Gastroesophageal sphincter (tissue), 4 donors: Measurements from ENCODE around the gene RAET1G. TPM values are rescaled to one million over a fixed set of nuclear protein-coding genes. Genes with fewer than 3 reads are reported as not detected.
"Not testable (repeated sequence)": the region's sequence is repeated elsewhere in the genome, so short reads cannot be mapped to it uniquely, and the experiment has no call there.

Experiments
- ATAC-seq: fragments of 150-250 bp; one replicate; pipeline ENCODE4 v1.9.1; 2016; ENCODE audit warnings: mild to moderate bottlenecking, moderate library complexity
- H3K27ac ChIP-seq, 4 donors: fragments of 200-600 bp; sonication (generic) in 3 of 4; 1 replicate in 3 of 4; 2 replicates in 1 of 4; pipeline ENCODE4 v1.5.1; 2016 to 2019
- H3K27me3 ChIP-seq: fragments of 200-600 bp; sonication (generic); one replicate; pipeline ENCODE4 v1.5.1; 2019
- H3K36me3 ChIP-seq, 2 donors: fragments of 200-600 bp; sonication (generic); one replicate each; pipeline ENCODE4 v1.5.1; 2019; ENCODE audit warnings: control low read depth in 1 of 2
- H3K4me1 ChIP-seq, 3 donors: fragments of 200-600 bp; sonication (generic); 1 replicate in 2 of 3; 2 replicates in 1 of 3; pipeline ENCODE4 v1.5.1; 2016 to 2019; ENCODE audit warnings: control low read depth in 2 of 3
- H3K4me3 ChIP-seq, 2 donors: fragments of 200-600 bp; sonication (generic); one replicate each; pipeline ENCODE4 v1.5.1; 2019; ENCODE audit warnings: mild to moderate bottlenecking in 1 of 2, moderate library complexity in 1 of 2
- H3K9me3 ChIP-seq, 3 donors: fragments of 200-600 bp; sonication (generic); one replicate each; pipeline ENCODE4 v1.5.1; 2017 to 2019; ENCODE audit warnings: control low read depth in 2 of 3
- EP300 ChIP-seq: sonication (generic); formaldehyde crosslinking; IDR thresholded peaks from one replicate; pipeline ENCODE4 v1.6.1; 2017; ENCODE audit warnings: antibody characterized with exemption, mild to moderate bottlenecking
- POLR2A ChIP-seq, 2 donors: fragments of 450-650 bp; IDR thresholded peaks; one replicate each; pipeline ENCODE4 v1.6.1; 2017; ENCODE audit warnings: antibody characterized with exemption in 2 of 2, mild to moderate bottlenecking in 2 of 2, moderate library complexity in 1 of 2
- POLR2AphosphoS5 ChIP-seq: sonication (generic); formaldehyde crosslinking; IDR thresholded peaks from one replicate; pipeline ENCODE4 v1.6.1; 2017; ENCODE audit warnings: antibody characterized with exemption
- WGBS, 2 donors: methylation state at CpG; one replicate each; pipeline ENCODE4 v1.1.5; 2018; ENCODE audit warnings: low coverage in 1 of 2; 5-methylcytosine and 5-hydroxymethylcytosine counted together
- total RNA-seq, 4 donors: library from RNA; depleted of rRNA; stranded (reverse); fragments of >200 nt; gene quantifications; one replicate each; pipeline ENCODE4 v1.1.0, GENCODE V29; 2016
- TF ChIP-seq, protein P1 (sequence below), 4 experiments: fragments of 200-600 bp in 2 of 4; fragments of 450-650 bp in 2 of 4; sonication (generic) in 1 of 4; IDR thresholded peaks; one replicate each; pipeline ENCODE4 v1.5.1; 2017 to 2019; ENCODE audit warnings: antibody characterized with exemption in 4 of 4, mild to moderate bottlenecking in 2 of 4, moderate library complexity in 2 of 4

Gene RAET1G
- total RNA-seq, 4 donors from 2014 or later = 1.4 TPM; not detected in 3

DNA sequence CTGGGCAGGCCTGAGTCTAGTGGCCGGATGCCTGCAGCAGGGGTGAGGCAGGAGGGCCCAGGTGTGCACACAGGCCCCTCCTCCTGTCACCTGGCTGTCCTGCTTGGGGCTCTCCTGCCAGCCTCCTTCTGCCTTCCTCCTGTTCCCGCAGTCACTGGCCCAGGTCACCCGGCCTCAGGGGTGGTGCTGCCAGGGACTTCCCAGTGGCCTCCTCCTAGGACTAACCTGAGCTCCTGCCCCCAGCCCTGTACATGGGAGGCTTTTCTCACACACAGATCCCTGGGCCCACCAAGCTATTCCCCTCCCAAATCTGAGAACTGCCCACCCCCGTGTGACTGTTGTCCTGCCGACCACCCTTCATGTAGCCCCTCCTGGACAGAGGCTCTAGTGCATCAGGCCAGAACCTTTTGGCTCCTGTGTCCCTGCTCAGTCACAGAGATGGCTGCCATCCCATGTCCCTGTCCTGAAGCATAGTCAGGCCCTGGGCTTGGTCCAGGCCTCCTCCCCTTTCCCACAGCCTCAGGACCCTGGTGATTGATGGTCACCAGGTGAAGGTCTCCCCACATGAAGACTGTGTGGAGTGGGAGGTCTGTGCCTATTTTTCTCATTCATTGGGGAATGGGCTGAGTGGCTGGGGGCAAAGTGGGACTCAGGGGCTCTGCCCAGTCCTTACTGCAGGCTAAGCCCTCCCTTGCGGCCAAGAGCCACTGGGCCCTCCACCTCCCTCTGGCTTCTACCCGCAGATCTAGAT, 39.7 kb upstream of the RAET1G start:
- H3K27ac ChIP-seq = no peak overlapping the region
- WGBS, 2 donors = 90% methylated on average over 2 to 3 of the region's 7 CpGs
- H3K27me3 ChIP-seq = peaks cover 97% of the 10 kb centered on the region
- TF ChIP-seq, protein P1, sequence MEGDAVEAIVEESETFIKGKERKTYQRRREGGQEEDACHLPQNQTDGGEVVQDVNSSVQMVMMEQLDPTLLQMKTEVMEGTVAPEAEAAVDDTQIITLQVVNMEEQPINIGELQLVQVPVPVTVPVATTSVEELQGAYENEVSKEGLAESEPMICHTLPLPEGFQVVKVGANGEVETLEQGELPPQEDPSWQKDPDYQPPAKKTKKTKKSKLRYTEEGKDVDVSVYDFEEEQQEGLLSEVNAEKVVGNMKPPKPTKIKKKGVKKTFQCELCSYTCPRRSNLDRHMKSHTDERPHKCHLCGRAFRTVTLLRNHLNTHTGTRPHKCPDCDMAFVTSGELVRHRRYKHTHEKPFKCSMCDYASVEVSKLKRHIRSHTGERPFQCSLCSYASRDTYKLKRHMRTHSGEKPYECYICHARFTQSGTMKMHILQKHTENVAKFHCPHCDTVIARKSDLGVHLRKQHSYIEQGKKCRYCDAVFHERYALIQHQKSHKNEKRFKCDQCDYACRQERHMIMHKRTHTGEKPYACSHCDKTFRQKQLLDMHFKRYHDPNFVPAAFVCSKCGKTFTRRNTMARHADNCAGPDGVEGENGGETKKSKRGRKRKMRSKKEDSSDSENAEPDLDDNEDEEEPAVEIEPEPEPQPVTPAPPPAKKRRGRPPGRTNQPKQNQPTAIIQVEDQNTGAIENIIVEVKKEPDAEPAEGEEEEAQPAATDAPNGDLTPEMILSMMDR (IDR thresholded peaks at IDR 0.05) = no peak
- TF ChIP-seq POLR2AphosphoS5 (no peak), POLR2A (IDR thresholded peaks at IDR 0.05) (no peak), EP300 (no peak)
- H3K9me3 ChIP-seq = no peaks in the 10 kb centered on the region
- no peak for ATAC-seq
- peaks cover 0 to 26% (median 17%) of the 10 kb centered on the region in 3 donors for H3K4me1 ChIP-seq
- H3K4me3 ChIP-seq = peak overlapping the region in 1 of 2 donors; percentile 51
- H3K36me3 ChIP-seq = no peaks in the 10 kb centered on the region

DNA sequence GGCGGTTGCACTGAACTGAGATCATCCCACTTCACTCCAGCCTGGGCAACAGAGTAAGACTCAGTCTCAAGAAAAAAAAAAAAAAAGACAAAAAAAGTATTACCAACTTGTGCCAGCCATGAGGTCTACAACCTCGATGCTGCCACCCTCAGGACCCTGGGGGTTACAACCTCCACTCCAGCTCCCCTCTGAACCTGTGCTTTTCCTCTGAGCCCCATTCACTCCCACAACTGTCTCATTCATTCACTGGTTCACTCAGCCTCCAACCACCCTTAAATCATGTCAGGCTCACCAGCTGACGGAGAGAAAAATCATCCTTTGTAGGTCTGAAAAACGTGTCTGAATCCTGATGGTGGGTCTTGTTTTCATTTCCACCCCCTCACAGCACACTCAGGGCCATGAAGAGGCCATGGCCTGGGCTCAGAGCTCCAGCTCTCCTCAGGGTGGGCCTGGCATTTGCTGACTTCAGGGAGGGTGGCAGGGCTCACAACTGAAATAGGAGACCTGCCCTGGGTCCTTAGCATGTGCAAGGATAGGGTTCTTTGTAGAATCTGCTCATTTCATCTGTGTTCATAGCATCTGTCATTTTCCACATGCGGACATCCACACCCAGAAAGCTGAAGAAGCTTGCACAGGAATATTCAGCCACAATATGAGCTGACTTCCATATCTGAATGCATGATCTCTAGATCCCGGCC, 39.0 kb upstream of the RAET1G start:
- Histone ChIP-seq H3K36me3 (no peaks in the 10 kb centered on the region), H3K9me3 (no peaks in the 10 kb centered on the region), H3K27me3 (peaks cover 97% of the 10 kb centered on the region), H3K27ac (no peak overlapping the region), H3K4me1 (peaks cover 0 to 26% (median 17%) of the 10 kb centered on the region in 3 donors), H3K4me3 (no peak overlapping the region)
- 70 to 73% methylated on average over 3 to 4 of the region's 6 CpGs for WGBS, 2 donors
- TF ChIP-seq EP300 = no peak
- TF ChIP-seq POLR2AphosphoS5 = no peak
- TF ChIP-seq POLR2A (IDR thresholded peaks at IDR 0.05) = no peak
- TF ChIP-seq, protein P1 (IDR thresholded peaks at IDR 0.05) = no peak
- no peak for ATAC-seq

DNA sequence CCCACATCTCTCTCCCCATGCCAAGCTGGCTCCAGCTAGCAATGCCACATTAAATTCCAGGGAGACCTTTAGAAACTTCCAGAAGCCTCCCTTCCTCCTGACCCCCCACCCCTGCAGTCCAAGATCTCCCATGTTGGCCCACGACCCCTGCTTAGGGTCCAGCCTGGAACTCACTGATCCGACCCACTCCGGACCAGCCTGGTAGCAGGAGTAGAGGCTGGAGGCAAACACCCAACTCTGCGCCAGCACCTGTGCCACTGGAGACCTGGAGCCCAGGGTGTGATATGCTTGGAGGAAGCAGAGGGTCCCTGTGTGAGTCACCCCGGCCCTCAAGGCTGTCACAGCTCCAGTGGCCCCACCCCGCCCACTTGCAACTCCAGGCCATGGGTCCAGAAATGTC, 37.6 kb upstream of the RAET1G start:
- Histone ChIP-seq H3K27ac (no peak overlapping the region), H3K4me3 (no peak overlapping the region), H3K27me3 (peaks cover 97% of the 10 kb centered on the region), H3K9me3 (no peaks in the 10 kb centered on the region), H3K4me1 (peaks cover 0 to 25% (median 17%) of the 10 kb centered on the region in 3 donors), H3K36me3 (no peaks in the 10 kb centered on the region)
- TF ChIP-seq POLR2A (IDR thresholded peaks at IDR 0.05) = no peak
- no peak for TF ChIP-seq EP300
- TF ChIP-seq POLR2AphosphoS5 = no peak
- TF ChIP-seq, protein P1 (IDR thresholded peaks at IDR 0.05) = no peak
- WGBS, 2 donors = no CpG with 5 or more reads among the region's 6 CpGs
- no peak for ATAC-seq

DNA sequence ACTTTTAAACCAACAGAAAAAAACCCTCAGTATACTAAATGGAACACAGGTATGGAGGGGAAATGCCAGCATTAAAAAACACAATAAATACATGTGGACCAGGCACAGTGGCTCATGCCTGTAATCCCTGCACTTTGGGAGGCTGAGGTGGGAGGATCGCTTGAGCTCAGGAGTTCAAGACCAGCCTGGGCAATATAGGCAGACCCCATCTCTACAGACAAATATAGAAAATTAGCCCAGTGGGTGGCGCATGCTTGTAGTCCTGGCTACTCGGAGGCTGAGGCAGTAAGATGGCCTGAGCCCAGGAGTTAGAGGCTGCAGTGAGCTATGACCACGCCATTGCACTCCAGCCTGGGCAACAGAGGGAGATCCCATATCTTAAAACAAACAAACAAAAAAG, 36.9 kb upstream of the RAET1G start:
- Histone ChIP-seq H3K27me3 (peaks cover 96% of the 10 kb centered on the region), H3K4me1 (peaks cover 0 to 19% (median 11%) of the 10 kb centered on the region in 3 donors)
- H3K36me3 ChIP-seq, H3K9me3 ChIP-seq, H3K4me3 ChIP-seq, H3K27ac ChIP-seq, ATAC-seq: not testable (repeated sequence)
- 50 to 67% methylated on average over 1 to 4 of the region's 4 CpGs for WGBS, 2 donors

DNA sequence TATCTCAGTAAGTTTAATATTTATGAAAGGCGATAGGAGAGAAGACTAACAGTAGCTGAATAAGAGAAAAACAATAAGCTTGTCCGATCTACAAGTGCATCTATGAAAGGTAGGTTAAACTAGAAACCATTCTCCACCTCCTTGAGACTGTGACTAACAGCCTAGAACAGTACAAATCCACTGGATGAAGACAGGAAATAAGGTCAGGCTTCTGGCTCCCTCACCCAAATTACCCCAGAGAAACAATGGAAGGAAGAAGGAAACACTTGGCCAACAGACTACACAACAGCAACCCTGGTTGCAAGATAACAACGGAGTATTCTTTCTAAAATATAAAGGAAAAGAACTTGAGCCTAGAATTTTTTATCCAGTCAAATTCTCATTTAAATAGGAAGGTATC, 35.2 kb upstream of the RAET1G start:
- WGBS, 2 donors = 54 to 65% methylated on average over 3 of the region's 3 CpGs

DNA sequence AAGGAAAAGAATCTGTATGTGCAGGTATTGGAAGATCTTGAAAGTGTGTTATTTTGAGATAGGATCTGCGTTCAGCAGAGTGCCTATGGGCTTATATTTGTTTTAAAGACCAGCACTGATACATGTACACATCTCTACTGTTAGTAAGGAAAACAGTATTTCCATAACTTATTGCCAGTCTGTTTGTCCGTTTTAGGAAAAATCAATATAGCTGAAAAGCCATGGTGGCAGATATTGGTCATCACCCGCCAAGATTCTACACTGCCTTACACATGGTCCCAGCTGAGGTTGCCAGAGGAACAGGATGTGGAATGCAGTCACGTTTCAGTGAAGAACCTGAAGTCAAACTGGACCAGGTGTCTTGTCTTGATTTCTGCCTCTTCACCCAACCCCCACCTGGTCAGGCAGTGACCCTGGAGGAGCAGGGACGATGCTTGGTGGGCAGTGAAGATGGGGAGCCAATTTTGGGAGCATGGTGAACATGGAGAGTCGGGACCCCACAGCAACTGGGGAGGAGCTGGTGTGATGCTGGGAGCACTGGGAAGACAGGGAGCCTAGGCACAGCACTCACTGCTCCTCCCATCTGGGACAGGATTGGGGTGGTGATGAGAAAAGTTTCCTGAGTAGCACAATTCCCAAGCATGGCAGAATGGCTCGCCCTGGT, 32.9 kb upstream of the RAET1G start:
- peaks cover 95% of the 10 kb centered on the region for H3K27me3 ChIP-seq
- 21 to 45% methylated on average over 5 to 7 of the region's 7 CpGs for WGBS, 2 donors

More for the DNA sequence above, 35.2 kb upstream of the RAET1G start:
- ATAC-seq, H3K9me3 ChIP-seq, H3K36me3 ChIP-seq, H3K4me3 ChIP-seq, H3K27ac ChIP-seq: not testable (repeated sequence)
- Histone ChIP-seq H3K4me1 (peaks cover 0 to 12% (median 0%) of the 10 kb centered on the region in 3 donors), H3K27me3 (peaks cover 96% of the 10 kb centered on the region)

DNA sequence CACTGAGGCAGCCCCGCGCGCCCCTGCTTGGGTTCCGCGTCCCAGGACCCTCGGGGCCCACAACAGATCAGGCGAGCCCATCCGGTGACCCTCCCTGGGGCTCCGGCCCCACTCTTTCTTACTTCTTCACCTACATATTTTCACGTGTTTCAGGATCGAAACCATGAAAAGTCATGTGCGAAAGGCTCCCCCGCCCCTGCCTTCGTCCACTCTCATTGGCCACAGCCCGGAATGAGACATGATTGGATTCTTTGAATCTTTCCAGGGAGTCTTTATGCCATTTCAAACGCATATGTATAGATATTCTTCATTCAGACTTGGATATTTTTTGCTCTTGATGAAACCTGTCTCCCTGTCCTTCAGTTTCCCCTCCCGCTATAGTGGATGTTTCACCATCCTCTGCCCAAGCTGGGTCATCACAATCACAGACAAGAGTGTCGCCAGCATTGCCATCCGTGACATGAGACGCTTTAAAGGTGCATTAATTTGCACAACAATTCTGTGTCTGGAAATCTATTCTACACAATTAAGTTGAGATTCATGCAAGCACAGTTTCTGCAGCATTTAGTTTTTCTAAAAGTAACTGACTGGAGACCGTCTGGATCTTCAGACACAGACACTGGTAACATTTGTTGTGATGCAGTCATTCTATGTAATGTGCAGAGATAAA, 32.2 kb upstream of the RAET1G start:
- not testable (repeated sequence) for H3K4me3 ChIP-seq, H3K36me3 ChIP-seq, H3K9me3 ChIP-seq, ATAC-seq, H3K27ac ChIP-seq
- peaks cover 95% of the 10 kb centered on the region for H3K27me3 ChIP-seq
- peaks cover 0 to 11% (median 0%) of the 10 kb centered on the region in 3 donors for H3K4me1 ChIP-seq
- 20 to 22% methylated on average over 1 to 7 of the region's 21 CpGs for WGBS, 2 donors

More for the DNA sequence above, 32.9 kb upstream of the RAET1G start:
- H3K4me3 ChIP-seq, H3K9me3 ChIP-seq, H3K27ac ChIP-seq, ATAC-seq, H3K36me3 ChIP-seq: not testable (repeated sequence)
- H3K4me1 ChIP-seq = peaks cover 0 to 11% (median 0%) of the 10 kb centered on the region in 3 donors

DNA sequence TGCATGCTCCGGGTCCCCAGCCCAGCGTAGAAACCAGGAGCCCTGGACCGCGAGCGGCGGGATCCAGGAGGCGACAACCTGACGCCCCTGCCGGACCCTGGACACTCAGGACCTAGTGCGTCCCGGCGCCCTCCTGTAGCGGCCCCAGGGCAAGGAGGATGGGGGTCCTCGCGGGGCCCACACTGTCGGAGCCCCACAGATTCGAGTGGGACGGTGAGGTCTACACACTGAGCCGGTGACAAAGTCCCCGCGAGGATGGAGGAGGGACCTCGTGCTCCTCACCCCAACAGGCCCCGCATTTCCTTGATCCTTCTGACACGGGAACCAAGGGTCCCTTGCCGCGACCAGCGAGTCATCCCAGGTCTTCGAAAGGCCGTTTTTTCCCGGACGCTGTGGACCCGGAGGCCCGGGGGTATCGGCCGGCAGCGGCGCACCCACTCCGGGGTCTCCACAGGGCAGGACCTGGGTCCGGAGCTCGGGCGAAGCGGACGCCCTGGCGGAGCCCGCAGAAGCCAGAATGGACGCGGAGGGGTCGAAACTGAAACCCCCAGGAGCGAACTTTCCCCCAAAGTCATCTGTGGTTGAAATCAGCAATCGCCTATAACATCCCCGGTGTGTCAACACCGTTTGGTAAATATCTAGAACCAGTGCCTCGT, 31.5 kb upstream of the RAET1G start:
- ATAC-seq = peak; percentile 34
- H3K9me3 ChIP-seq, H3K27ac ChIP-seq, H3K36me3 ChIP-seq: not testable (repeated sequence)
- Histone ChIP-seq H3K4me1 (peaks cover 0 to 11% (median 0%) of the 10 kb centered on the region in 3 donors), H3K27me3 (peaks cover 92% of the 10 kb centered on the region), H3K4me3 (peak overlapping the region in 1 of 2 donors; percentile 10)
- WGBS, 2 donors = no CpG with 5 or more reads among the region's 53 CpGs
